Uterus (tissue), 4 donors: Measurements from ENCODE around the gene PRKN. TPM values are rescaled to one million over a fixed set of nuclear protein-coding genes. Genes with fewer than 3 reads are reported as not detected.

Source experiments
- DNase-seq, 2 donors: peaks; one replicate each; pipeline ENCODE4 v3.0.0-alpha.2; 2019 to 2020
- H3K27ac ChIP-seq, 2 donors: fragments of 200-600 bp; sonication (generic); 1 replicate in 1 of 2; 2 replicates in 1 of 2; pipeline ENCODE4 v1.5.1; 2016 to 2018
- H3K27me3 ChIP-seq, 2 donors: fragments of 200-600 bp; sonication (generic); one replicate each; pipeline ENCODE4 v1.5.1; 2018 to 2019; ENCODE audit warnings: control low read depth in 1 of 2
- H3K36me3 ChIP-seq, 2 donors: fragments of 200-600 bp; sonication (generic); one replicate each; pipeline ENCODE4 v1.5.1; 2019; ENCODE audit warnings: control low read depth in 1 of 2
- H3K4me1 ChIP-seq, 2 donors: fragments of 200-600 bp; sonication (generic); one replicate each; pipeline ENCODE4 v1.5.1; 2018 to 2019; ENCODE audit warnings: control low read depth in 1 of 2
- H3K4me3 ChIP-seq, 2 donors: fragments of 200-600 bp; sonication (generic); 1 replicate in 1 of 2; 2 replicates in 1 of 2; pipeline ENCODE4 v1.5.1; 2018 to 2019; ENCODE audit warnings: mild to moderate bottlenecking in 1 of 2
- H3K9me3 ChIP-seq, 2 donors: fragments of 200-600 bp; sonication (generic); one replicate each; pipeline ENCODE4 v1.5.1; 2019; ENCODE audit warnings: control low read depth in 1 of 2
- CTCF ChIP-seq, 4 experiments: fragments of 200-600 bp in 2 of 4; fragments of 450-650 bp in 2 of 4; sonication (generic) in 2 of 4; IDR thresholded peaks; one replicate each; pipeline ENCODE4 v1.5.1; 2016 to 2019; ENCODE audit warnings: antibody characterized with exemption in 4 of 4, mild to moderate bottlenecking in 2 of 4, moderate library complexity in 1 of 4
- POLR2A ChIP-seq, 2 donors: fragments of 450-650 bp; IDR thresholded peaks; one replicate each; pipeline ENCODE4 v1.6.1; 2016; ENCODE audit warnings: antibody characterized with exemption in 2 of 2, mild to moderate bottlenecking in 1 of 2, moderate library complexity in 1 of 2
- intact Hi-C: fragments of 100-400 bp; cut with DNase I; formaldehyde crosslinking; loops from one replicate; pipeline ENCODE4 v1.15.1; 2023; ENCODE audit warnings: low total_unique reads
- total RNA-seq, 4 donors: library from RNA; depleted of rRNA in 3 of 4; stranded (reverse); fragments of >200 nt in 3 of 4; gene quantifications; one replicate each; pipeline versions ENCODE4 v1.1.0 to v1.2.4, GENCODE V29; 2014 to 2023
- donor health status: DM: yes; HTN: yes; CAD: no.

PRKN gene
- total RNA-seq, 4 donors from 2014 or later: 10.2 to 21.3 (median 13.1) TPM

- Histone ChIP-seq H3K27me3 (no peaks in the 10 kb centered on the region), H3K9me3 (no peaks in the 10 kb centered on the region), H3K4me3 (no peak overlapping the region), H3K36me3 (no peaks in the 10 kb centered on the region), H3K4me1 (no peaks in the 10 kb centered on the region), H3K27ac (no peak overlapping the region)
- TF ChIP-seq CTCF (IDR thresholded peaks at IDR 0.05) (no peak), POLR2A (IDR thresholded peaks at IDR 0.05) (no peak)
- intact Hi-C loops: no loop called here
- no peak for DNase-seq
Observed at GRCh38 chr6:162261598-162261997, 466.0 kb downstream of the PRKN start.

GRCh38 chr6:162260027-162260426 is 467.5 kb downstream of the PRKN start:
- Histone ChIP-seq H3K27me3 (no peaks in the 10 kb centered on the region), H3K4me1 (no peaks in the 10 kb centered on the region), H3K36me3 (no peaks in the 10 kb centered on the region), H3K27ac (no peak overlapping the region), H3K9me3 (no peaks in the 10 kb centered on the region), H3K4me3 (no peak overlapping the region)
- no peak for DNase-seq
- intact Hi-C loops: no loop called here
- no peak for TF ChIP-seq POLR2A (IDR thresholded peaks at IDR 0.05)
- no peak for TF ChIP-seq CTCF (IDR thresholded peaks at IDR 0.05)

GRCh38 chr6:162258647-162259046 is 468.9 kb downstream of the PRKN start:
- no peak for DNase-seq
- no peaks in the 10 kb centered on the region for H3K27me3 ChIP-seq
- no peaks in the 10 kb centered on the region for H3K9me3 ChIP-seq
- no peak for TF ChIP-seq POLR2A (IDR thresholded peaks at IDR 0.05)
- no peak for TF ChIP-seq CTCF (IDR thresholded peaks at IDR 0.05)
- H3K4me3 ChIP-seq: no peak overlapping the region
- intact Hi-C loops: no loop called here
- no peaks in the 10 kb centered on the region for H3K36me3 ChIP-seq
- H3K27ac ChIP-seq: no peak overlapping the region
- H3K4me1 ChIP-seq: no peaks in the 10 kb centered on the region

GRCh38 chr6:162256361-162256760 is 471.2 kb downstream of the PRKN start:
- Histone ChIP-seq H3K9me3 (no peaks in the 10 kb centered on the region), H3K4me3 (no peak overlapping the region), H3K27ac (no peak overlapping the region), H3K27me3 (no peaks in the 10 kb centered on the region), H3K4me1 (no peaks in the 10 kb centered on the region), H3K36me3 (no peaks in the 10 kb centered on the region)
- no peak for DNase-seq
- TF ChIP-seq POLR2A (IDR thresholded peaks at IDR 0.05): no peak
- no peak for TF ChIP-seq CTCF (IDR thresholded peaks at IDR 0.05)
- intact Hi-C loops: no loop called here

GRCh38 chr6:162251257-162251656 is 476.3 kb downstream of the PRKN start:
- H3K36me3 ChIP-seq: no peaks in the 10 kb centered on the region
- intact Hi-C loops: no loop called here
- H3K4me3 ChIP-seq: no peak overlapping the region
- H3K4me1 ChIP-seq: no peaks in the 10 kb centered on the region
- TF ChIP-seq POLR2A (IDR thresholded peaks at IDR 0.05) (no peak), CTCF (IDR thresholded peaks at IDR 0.05) (no peak)
- H3K27me3 ChIP-seq: no peaks in the 10 kb centered on the region
- no peaks in the 10 kb centered on the region for H3K9me3 ChIP-seq
- no peak for DNase-seq
- H3K27ac ChIP-seq: no peak overlapping the region
